Globus pallidus (tissue), 1 donor: ENCODE results near the gene ZNF23.
"Not testable (repeated sequence)": the region's sequence is repeated elsewhere in the genome, so short reads cannot be mapped to it uniquely, and the experiment has no call there.

Experiments used
- DNase-seq: peaks from one replicate; pipeline ENCODE4 v3.0.0-alpha.2; 2015; ENCODE audit warnings: low spot score

Gene ZNF23

DNA sequence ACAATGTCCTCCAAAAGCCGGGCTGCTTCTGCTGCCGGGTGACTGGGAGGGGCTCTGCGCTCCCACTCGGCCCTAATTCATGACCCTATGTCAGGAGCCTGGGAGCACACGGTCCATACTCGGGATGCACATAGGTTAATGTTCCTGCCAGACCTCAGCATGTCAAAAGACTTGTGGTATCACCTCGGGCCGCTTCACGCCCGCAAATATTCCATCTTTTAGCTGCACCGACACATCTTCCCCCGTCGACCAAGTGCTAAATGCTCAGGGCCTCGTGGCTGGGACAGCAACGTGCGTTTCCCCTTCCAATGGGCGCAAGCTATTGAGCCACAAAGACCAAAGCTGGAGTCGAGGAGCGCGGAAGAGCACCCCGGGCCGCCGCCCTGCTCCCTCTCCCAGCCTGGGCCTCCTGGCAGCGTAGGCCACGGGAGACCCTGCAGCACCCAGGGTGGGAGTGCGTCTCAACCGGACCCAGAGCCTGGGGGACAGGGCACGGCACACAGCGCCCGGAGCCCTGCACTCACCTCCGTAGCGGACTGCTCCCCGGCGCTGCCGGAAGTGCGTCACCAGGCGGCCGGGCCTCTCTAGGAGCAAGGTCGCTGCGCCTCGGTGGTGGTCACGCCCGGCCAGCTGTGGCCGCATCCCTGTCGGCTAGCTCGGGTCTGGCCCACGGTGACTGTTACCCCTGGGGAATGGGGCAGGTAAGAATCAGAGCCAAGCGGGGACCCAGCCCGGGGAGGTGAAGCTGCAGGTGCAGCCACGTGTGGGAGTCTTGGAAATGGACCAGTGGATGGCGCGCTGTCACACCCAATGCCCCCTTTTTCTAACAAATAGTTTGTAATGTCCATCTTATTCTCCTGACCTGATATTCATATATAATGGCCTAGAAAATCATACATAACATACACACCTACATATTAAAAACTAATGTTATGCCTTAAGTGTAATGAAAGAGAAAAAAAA lies at the start of gene ZNF23:
TSS of gene ZNF23 (minus strand) at position 562 of the 963 bp plus-strand sequence. CDS start 5,451 bp downstream, outside the sequence.
- peak; percentile 83 for DNase-seq

DNA sequence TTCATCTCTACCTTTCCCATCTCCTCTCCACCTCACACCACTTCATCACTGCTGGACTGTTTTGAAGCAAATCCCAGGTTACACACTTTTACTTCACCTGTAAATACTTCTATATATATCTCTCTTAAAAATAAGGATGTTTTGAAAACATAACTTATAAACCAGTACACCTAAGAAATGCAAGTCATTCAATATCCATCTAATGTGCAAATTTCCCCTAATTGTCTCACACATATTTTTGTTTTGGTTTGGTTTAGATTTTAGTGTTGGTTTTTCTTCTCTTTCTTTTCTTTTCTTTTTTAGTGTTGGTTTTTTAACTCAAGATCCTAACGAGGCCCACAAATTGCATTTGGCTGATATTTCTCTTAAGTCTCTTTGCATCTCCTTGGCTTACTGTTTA lies 45.0 kb upstream of the ZNF23 start:
- DNase-seq: no peak

GRCh38 chr16:71504901-71505300 lies 42.9 kb upstream of the ZNF23 start:
- DNase-seq: no peak

DNA sequence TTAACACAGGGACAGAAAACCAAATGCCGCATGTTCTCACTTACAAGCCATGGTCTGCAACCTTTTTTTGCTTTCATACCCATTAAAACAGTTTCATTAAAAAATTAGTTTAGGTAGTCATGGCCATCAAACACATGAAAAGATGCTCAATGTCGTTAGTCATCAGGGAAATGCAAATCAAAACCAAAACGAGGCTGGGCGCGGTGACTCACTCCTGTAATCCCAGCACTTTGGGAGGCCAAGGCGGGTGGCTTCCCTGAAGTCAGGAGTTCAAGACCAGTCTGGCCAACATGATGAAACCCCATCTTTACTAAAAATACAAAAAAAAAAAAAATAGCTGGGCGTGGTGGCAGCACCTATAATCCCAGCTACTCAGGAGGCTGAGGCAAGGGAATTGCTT lies 42.0 kb upstream of the ZNF23 start:
- DNase-seq: not testable (repeated sequence)

DNA sequence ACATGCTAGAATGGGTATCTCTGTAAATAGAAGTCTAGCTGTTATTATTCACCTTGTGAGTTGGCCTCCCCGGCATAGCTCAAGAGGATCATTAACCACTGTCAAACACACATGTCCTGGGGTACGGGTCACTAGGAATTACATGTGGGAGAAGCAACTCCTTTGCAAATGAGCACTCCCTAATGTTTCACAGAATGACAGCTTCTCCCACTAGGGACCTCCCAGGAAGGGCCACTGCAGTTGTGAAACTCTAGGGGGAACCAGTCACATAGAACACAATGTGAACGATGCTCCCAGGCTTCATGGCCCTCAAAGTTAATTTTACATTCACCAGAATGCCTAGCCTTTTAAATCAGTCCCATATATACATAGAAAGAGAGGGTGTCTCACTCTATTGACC lies 39.5 kb upstream of the ZNF23 start:
- DNase-seq: no peak

- no peak for DNase-seq
Measured at GRCh38 chr16:71500964-71501363, 38.9 kb upstream of the ZNF23 start.

- peak; percentile 50 for DNase-seq
Measured at GRCh38 chr16:71499775-71500364, 37.8 kb upstream of the ZNF23 start.

DNA sequence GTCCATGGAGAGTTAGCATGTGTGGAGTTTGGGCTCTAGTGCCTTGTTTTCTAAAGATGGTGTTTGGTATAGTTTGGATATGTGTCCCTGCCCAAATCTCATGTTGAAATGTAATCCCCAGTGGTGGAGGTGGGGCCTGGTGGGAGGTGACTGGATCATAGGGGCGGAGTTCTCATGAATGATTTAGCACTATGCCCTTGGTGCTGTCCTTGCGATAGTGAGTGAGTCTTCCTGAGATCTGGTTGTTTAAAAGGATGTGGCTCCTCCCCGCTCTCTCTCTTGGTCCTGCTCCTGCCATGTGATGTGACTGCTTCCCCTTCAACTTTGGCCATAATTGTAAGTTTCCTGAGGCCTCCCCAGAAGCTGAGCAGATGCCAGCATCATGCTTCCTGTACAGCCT lies 36.0 kb upstream of the ZNF23 start:
- DNase-seq: no peak

GRCh38 chr16:71493213-71493612 lies 31.2 kb upstream of the ZNF23 start:
- no peak for DNase-seq

GRCh38 chr16:71492786-71493185 lies 30.7 kb upstream of the ZNF23 start:
- no peak for DNase-seq

GRCh38 chr16:71491054-71491453 lies 29.0 kb upstream of the ZNF23 start:
- no peak for DNase-seq

DNA sequence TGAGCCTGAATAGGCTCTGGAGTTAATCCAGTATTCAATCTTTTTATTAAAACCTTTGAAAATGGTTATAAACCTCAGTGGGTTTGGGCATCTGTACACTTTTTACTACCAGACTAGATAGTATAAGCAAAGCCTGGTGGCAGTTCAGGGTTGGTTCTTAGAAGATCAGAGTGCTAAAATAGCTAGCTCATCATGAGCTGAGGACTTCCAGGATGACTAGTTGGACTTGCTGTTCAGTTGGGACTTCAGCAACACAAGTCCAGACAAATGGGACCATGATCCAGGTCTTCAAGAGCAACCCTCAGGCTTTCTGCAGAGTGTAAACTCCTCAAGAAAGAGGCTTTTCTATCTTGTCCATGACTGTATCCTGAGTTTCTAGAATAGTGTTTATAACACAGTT lies 28.3 kb upstream of the ZNF23 start:
- DNase-seq: no peak

DNA sequence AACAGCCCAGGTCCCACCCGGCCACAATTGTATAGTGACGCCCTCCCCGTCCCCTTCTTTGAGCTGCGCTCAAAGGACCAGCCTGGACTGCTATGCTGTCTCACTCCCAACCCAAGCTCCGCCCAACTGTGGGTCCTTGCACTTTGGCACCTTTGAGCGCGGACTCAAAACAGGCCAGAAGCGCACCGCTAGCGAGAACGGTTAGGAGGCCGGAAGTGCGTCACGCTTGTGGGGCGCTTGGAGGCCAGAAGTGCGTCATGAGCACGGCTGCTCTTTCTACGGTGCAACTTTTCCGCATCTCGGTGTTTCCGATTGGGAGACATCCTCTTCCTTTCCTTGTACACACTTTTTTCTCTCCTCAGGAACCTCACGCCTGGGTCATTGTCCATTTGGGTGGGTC lies 27.1 kb upstream of the ZNF23 start, which contains the start of gene ZNF19:
TSS of gene ZNF19 (minus strand) at position 203 of the 400 bp plus-strand sequence. CDS start 7,210 bp downstream, outside the sequence.
- no peak for DNase-seq

DNA sequence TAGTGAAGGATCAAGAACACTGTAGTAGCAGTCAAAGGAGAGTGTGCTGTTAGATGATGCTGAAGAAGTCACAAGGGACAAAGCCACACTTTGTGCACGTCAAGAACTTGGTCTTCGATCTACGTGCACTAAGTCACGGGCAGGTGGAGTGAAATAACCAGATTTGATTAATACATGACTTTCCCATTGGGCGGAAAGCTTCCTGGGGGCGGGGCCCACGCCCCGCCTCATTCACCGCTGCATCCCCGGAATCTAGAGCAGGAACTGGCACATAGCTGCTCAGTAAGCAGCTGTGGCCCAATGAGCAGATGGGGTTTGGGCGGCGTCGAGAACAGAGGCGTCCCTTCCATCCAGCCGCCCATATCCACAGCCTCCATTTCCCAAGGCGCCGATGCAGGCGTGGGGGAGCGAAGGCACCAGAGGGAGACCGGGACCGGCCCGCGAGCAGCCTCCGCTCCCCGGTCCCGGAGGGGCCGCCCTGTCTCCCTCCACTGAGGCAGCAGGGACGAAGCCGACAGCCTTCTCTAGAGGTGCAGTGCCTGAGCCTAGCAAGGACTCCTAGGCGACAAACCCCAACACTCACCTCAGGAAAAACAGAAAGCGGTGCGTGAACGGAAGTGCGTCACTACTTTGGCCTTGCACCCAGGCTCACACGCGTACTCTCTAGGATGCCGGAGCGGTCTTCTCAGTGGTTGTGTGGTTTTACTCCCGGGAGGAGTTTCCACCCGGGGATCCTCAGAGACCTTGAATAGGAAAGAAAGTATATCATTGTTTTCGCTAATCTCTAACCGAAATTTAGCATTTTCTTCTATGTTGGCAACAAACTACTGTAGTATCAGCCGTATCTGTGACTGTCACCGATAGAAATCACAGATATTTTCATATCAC lies 22.2 kb upstream of the ZNF23 start:
- peak; percentile 93 for DNase-seq

GRCh38 chr16:71482569-71482968 lies 20.5 kb upstream of the ZNF23 start:
- no peak for DNase-seq

DNA sequence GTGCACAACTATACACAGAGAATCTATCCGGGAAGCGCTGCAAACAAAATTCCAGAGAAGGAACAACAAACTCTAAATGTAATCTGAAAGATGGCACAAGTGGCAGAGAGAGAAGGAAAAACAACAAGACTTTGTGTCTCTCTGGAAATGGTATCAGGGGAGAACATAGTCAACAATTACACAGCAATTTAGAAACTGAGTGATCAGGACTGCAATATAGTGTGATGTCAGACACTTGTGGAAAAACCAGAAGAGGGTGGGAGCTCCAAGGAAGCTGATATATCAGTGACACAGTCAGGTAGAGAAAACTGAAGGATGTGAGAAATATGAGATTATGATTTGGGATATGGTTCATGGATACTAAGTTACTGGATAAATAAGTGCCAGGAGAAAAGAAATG lies 18.9 kb upstream of the ZNF23 start:
- no peak for DNase-seq

- peak; percentile 17 for DNase-seq
Measured at GRCh38 chr16:71479420-71479819, 17.4 kb upstream of the ZNF23 start.

DNA sequence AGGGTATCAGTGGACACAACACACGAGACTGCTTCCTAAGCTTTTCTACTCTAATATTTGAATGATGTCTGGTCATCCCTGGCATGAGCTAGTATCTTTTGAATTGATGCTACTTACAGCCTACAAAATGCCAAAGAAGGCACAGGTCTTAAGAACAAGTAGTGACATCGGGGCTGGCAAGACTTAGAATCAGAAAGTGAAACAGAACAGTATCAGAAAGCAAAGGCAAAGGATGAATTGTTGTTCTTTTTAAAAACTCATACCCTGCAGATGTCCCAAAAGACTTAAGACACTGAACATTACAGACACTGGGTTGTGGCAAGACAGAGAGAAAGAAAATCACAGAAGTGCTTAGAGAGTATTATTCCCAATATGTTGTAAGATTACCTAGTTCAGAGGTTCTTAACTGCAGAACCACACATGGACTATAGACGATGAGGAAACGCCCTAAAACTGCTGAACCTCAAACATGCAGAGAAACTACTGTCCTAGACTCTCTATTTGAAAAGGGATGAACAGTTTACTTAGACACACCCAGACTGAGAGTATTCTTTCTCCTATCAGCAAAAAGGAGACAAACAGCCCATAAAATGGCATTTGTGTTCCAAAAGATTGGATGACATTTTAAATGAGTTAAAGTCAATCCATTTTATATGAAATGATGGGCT lies 14.5 kb upstream of the ZNF23 start:
- no peak for DNase-seq

GRCh38 chr16:71474864-71475263 lies 12.8 kb upstream of the ZNF23 start:
- DNase-seq: no peak

GRCh38 chr16:71473891-71474290 lies 11.8 kb upstream of the ZNF23 start:
- DNase-seq: no peak

- DNase-seq: no peak
Measured at GRCh38 chr16:71472931-71473330, 10.9 kb upstream of the ZNF23 start.

- DNase-seq: no peak
Measured at GRCh38 chr16:71472051-71472450, 10.0 kb upstream of the ZNF23 start.
